ENCODE results near the gene PSMG4.

DNA sequence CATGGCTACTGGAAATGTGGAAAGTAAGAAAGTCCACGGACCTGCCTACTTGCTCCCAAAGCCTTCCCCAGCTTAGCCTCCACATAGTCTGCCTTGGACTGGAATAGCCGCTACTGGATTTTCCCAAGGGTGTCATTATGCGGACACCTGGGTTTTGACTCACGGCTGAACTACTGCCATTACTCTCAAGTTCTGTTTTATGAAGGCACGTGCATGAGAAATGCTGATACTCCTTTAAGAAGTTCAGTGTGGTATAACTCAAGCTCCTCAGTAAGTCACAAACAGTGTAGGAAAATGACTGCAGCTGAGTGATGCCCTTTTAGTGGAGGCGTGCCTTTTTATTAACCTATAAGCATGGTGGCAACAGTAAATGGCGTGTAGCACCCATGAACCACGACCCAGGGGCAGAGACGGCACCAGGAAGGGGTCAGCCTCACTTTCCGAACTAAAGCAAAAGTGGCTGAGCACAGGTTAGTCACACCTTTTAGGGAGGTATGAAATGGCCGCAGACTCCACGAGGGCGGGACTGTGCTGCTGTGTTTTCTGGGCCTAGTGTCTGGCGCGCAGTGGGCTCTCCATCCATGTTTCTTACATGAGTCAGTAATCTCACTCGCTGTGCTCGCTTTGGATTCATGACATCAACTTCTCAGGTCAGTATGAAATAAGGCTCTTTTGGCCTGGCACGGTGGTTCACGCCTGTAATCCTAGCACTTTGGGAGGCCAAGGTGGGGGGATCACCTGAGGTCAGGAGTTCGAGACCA lies 23.9 kb downstream of the PSMG4 start:
- TF ChIP-seq FOXK2 (IDR thresholded peaks at IDR 0.05): no peak
- TF ChIP-seq FOXM1 (IDR thresholded peaks at IDR 0.05; ENCODE audit: borderline replicate concordance): no peak
- no peak for TF ChIP-seq SUZ12 (IDR thresholded peaks at IDR 0.05)
- TF ChIP-seq NFRKB (IDR thresholded peaks at IDR 0.05): no peak
- TF ChIP-seq TARDBP (IDR thresholded peaks at IDR 0.05): no peak
